Hepatocyte (in vitro differentiated cells): ENCODE results near the gene SURF1. TPM values are rescaled to one million over a fixed set of nuclear protein-coding genes. Genes with fewer than 3 reads are reported as not detected.

Source experiments
- DNase-seq: peaks from one replicate; pipeline ENCODE4 v3.0.0-alpha.2; 2016; ENCODE audit warnings: low spot score
- H2AFZ ChIP-seq: fragments of 200-600 bp; sonication (generic); 2 replicates; pipeline ENCODE4 v1.6.0; 2016; ENCODE audit warnings: antibody characterized with exemption, mild to moderate bottlenecking
- H3K27ac ChIP-seq: fragments of 200-600 bp; sonication (generic); 2 replicates; pipeline ENCODE4 v1.5.1; 2016; ENCODE audit warnings: mild to moderate bottlenecking
- H3K27me3 ChIP-seq: fragments of 200-600 bp; sonication (generic); 2 replicates; pipeline ENCODE4 v1.6.1; 2016
- H3K36me3 ChIP-seq: fragments of 200-600 bp; sonication (generic); replicated peaks from 2 replicates; pipeline ENCODE4 v1.5.1; 2016; ENCODE audit warnings: low read depth; ENCODE audit not compliant: insufficient read depth
- H3K4me1 ChIP-seq: fragments of 200-600 bp; sonication (generic); 2 replicates; pipeline ENCODE4 v1.5.1; 2016; ENCODE audit warnings: mild to moderate bottlenecking, moderate library complexity; ENCODE audit not compliant: insufficient read depth
- H3K4me2 ChIP-seq: fragments of 200-600 bp; sonication (generic); 2 replicates; pipeline ENCODE4 v1.6.0; 2016
- H3K4me3 ChIP-seq: fragments of 200-600 bp; sonication (generic); 2 replicates; pipeline ENCODE4 v1.5.1; 2016; ENCODE audit warnings: mild to moderate bottlenecking
- H3K79me2 ChIP-seq: fragments of 200-600 bp; sonication (generic); 2 replicates; pipeline ENCODE4 v1.6.0; 2017; ENCODE audit warnings: mild to moderate bottlenecking
- H3K9me2 ChIP-seq: fragments of 200-600 bp; sonication (generic); replicated peaks from 2 replicates; pipeline ENCODE4 v1.6.0; 2017; ENCODE audit warnings: mild to moderate bottlenecking; ENCODE audit not compliant: insufficient read depth
- H3K9me3 ChIP-seq: fragments of 200-600 bp; sonication (generic); 2 replicates; pipeline ENCODE4 v1.5.1; 2016; ENCODE audit warnings: low read depth, mild to moderate bottlenecking
- H4K20me1 ChIP-seq: fragments of 200-600 bp; sonication (generic); 2 replicates; pipeline ENCODE4 v1.6.0; 2016; ENCODE audit warnings: mild to moderate bottlenecking; ENCODE audit not compliant: insufficient read depth, poor library complexity, severe bottlenecking
- EZH2 ChIP-seq: fragments of 200-600 bp; sonication (generic); IDR thresholded peaks from 2 replicates; pipeline ENCODE4 v1.6.1; 2016; ENCODE audit warnings: antibody characterized with exemption, mild to moderate bottlenecking, borderline replicate concordance
- EZH2phosphoT487 ChIP-seq: fragments of 200-600 bp; sonication (generic); IDR thresholded peaks from one replicate; pipeline ENCODE4 v1.6.1; 2018; ENCODE audit warnings: antibody characterized with exemption, mild to moderate bottlenecking, low read depth, moderate library complexity; ENCODE audit not compliant: unreplicated experiment, severe bottlenecking
- WGBS: methylation state at CpG from one replicate; pipeline ENCODE4 v1.1.6; 2016; ENCODE audit warnings: low lambda C conversion rate; ENCODE audit errors: missing lambda C conversion rate; 5-methylcytosine and 5-hydroxymethylcytosine counted together
- polyA plus RNA-seq: library from polyadenylated mRNA; unstranded; fragments of >200 nt; fragmentation: Nextera tagmentation; extraction: Ambion mirVana; gene quantifications from 2 replicates; pipeline ENCODE4 v1.2.1, GENCODE V29; 2016
- total RNA-seq: library from RNA; depleted of rRNA; stranded (reverse); fragments of >200 nt; gene quantifications from 2 replicates; pipeline ENCODE4 v1.2.3, GENCODE V29; 2014
- TF ChIP-seq, protein P1 (sequence below): fragments of 200-600 bp; sonication (generic); IDR thresholded peaks from 2 replicates; pipeline ENCODE4 v1.5.1; 2016; ENCODE audit warnings: antibody characterized with exemption, mild to moderate bottlenecking; ENCODE audit not compliant: poor library complexity

The SURF1 gene
- total and polyA plus RNA-seq, 2 experiments from 2014 or later = 37.4 to 76.5 TPM

DNA sequence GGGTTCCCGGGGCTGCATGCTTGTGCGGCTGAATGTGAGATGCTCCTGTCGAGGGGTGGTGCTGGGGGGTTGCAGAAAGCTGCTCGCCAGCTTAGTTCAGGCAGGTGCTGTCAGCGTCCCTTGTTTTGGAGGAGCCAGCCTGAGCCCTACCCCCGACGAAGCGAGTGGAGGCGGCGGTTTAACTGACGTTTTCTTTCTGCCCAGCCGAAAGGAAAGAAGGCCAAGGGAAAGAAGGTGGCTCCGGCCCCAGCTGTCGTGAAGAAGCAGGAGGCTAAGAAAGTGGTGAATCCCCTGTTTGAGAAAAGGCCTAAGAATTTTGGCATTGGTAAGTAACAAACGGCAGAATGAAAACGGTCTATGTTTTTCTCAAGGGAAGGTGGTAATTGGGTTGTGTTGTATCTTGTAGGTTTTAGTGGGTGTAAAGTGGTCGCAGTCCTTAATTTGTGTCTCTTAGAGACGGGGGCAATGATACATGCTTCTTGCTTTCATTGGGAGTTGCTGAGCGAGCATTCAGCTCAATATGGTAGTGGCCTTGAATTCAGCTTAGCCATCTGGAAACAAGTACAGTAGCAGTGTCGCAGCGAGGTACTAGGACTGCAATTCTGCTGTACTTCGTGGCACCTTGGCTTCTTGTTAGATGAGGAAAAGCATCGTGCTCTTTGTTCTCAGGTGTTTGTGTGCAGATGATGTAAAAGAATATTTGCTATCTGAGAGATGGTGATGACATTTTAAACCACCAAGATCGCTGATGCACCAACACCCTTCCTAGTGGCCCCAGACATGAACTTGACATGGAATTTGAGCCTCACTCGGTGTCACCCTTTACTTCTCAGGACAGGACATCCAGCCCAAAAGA is 7.3 kb downstream of the SURF1 start:
- DNase-seq = no peak
- Histone ChIP-seq H3K36me3 (peaks cover 3% of the 10 kb centered on the region), H2AFZ (no peak overlapping the region), H3K4me2 (peak overlapping the region; percentile 93), H3K79me2 (peaks cover 51% of the 10 kb centered on the region), H3K9me2 (no peaks in the 10 kb centered on the region), H3K4me1 (peaks cover 10% of the 10 kb centered on the region), H3K4me3 (peak overlapping the region; percentile 86), H3K27me3 (no peaks in the 10 kb centered on the region), H4K20me1 (peaks cover 19% of the 10 kb centered on the region), H3K27ac (peak overlapping the region; percentile 99), H3K9me3 (no peaks in the 10 kb centered on the region)
- WGBS = 15% methylated on average over 24 of the region's 25 CpGs
- TF ChIP-seq EZH2phosphoT487 (no peak), EZH2 (no peak)
- TF ChIP-seq, protein P1, sequence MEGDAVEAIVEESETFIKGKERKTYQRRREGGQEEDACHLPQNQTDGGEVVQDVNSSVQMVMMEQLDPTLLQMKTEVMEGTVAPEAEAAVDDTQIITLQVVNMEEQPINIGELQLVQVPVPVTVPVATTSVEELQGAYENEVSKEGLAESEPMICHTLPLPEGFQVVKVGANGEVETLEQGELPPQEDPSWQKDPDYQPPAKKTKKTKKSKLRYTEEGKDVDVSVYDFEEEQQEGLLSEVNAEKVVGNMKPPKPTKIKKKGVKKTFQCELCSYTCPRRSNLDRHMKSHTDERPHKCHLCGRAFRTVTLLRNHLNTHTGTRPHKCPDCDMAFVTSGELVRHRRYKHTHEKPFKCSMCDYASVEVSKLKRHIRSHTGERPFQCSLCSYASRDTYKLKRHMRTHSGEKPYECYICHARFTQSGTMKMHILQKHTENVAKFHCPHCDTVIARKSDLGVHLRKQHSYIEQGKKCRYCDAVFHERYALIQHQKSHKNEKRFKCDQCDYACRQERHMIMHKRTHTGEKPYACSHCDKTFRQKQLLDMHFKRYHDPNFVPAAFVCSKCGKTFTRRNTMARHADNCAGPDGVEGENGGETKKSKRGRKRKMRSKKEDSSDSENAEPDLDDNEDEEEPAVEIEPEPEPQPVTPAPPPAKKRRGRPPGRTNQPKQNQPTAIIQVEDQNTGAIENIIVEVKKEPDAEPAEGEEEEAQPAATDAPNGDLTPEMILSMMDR = no peak

DNA sequence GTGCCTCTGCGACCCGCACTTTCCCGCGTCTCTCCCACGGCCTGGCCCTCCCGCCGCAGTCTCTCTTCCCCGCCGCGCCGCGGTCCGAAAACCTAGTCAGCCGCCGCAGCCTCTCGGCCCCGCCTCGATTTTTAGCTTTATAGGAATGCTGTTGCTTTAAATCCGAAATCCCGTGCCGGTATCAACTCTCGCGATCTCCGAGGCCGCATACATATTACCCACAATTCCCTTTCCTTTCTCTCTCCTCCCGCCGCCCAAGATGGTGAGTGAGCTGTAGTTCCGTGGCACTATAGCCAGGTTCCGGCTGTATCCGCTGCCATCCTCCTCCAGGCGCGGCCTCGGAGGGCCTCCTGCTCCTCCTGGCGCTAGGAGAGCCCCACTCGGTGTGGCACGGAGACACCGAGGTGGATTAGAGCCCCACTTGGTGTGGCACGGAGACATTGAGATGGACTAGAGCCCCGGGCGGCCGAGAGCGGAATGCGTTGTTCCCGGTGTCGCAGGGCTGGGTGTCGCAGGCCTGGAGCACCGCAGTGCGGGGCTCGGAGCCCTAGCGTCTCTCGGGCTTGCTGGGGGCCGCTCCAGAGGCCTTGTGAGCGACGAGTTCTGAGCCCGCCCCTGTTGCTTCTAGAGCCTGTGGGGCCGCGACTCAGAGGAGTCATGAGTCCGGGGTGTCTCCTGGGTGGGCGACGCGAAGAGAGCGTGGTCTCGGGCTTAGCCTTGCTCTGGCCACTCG is 8.1 kb downstream of the SURF1 start, which contains the start of the genes MED22 and RPL7A:
TSS of gene MED22 (minus strand) at position 147 of the 733 bp plus-strand sequence. CDS start 1,469 bp downstream, outside the sequence.
TSS of gene RPL7A (plus strand) at position 234 of the 733 bp plus-strand sequence. CDS start at position 260, 26 bp downstream.
- DNase-seq = peak; percentile 97
- TF ChIP-seq, protein P1 = no peak
- TF ChIP-seq EZH2phosphoT487 (no peak), EZH2 (no peak)
- Histone ChIP-seq H3K36me3 (peaks cover 3% of the 10 kb centered on the region), H3K9me2 (no peaks in the 10 kb centered on the region), H4K20me1 (peaks cover 19% of the 10 kb centered on the region), H3K4me1 (peaks cover 10% of the 10 kb centered on the region), H2AFZ (peak within 1 kb of the TSS; percentile 67), H3K27ac (peak within 1 kb of the TSS; percentile 99), H3K4me3 (peak within 1 kb of the TSS; percentile 86), H3K27me3 (no peaks in the 10 kb centered on the region), H3K79me2 (peaks cover 49% of the 10 kb centered on the region), H3K9me3 (no peaks in the 10 kb centered on the region), H3K4me2 (peak within 1 kb of the TSS; percentile 93)
- 2% methylated on average over 49 of the region's 64 CpGs for WGBS

DNA sequence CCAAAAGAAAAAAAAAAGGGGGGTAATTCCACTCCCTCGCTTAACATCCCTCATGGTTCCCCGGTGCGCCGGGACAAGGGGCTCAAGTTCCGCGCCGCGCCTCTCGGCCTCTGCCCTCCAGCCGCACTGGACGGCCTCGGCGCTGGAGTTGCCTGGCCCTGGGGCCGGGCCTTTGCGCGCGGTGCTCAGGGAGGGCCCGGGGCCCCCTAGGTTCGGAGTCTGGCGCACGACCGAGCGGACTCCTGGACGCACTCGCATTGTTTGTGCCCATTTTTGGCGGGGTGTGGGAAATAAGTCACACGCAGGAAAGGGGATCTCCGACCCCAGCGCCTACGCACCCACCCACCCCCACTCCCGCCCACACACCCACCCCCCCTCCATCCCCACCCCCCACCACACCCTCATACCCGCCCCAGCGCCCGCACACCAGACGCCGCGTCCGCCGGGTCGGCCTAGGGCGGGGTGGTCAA is 8.7 kb downstream of the SURF1 start:
- WGBS = 1% methylated on average over 14 of the region's 41 CpGs
- Histone ChIP-seq H3K4me2 (peak overlapping the region; percentile 92), H3K9me2 (no peaks in the 10 kb centered on the region), H2AFZ (peak overlapping the region; percentile 60), H3K79me2 (peaks cover 49% of the 10 kb centered on the region), H3K4me1 (peaks cover 10% of the 10 kb centered on the region), H3K27me3 (no peaks in the 10 kb centered on the region), H3K9me3 (no peaks in the 10 kb centered on the region), H3K4me3 (peak overlapping the region; percentile 86), H4K20me1 (peaks cover 19% of the 10 kb centered on the region), H3K36me3 (peaks cover 3% of the 10 kb centered on the region), H3K27ac (peak overlapping the region; percentile 99)
- peak; percentile 69 for DNase-seq
- TF ChIP-seq EZH2phosphoT487 = no peak
- TF ChIP-seq EZH2 = no peak
